ENCODE measurements around the gene AOPEP. TPM values are rescaled to one million over a fixed set of nuclear protein-coding genes. Genes with fewer than 3 reads are reported as not detected.

Gene AOPEP
- total RNA-seq, 4 donors from 2014 or later = 56.5 to 160 (median 103) TPM

GRCh38 chr9:94805051-94805489 lies 78.6 kb downstream of the AOPEP start:
- DNase-seq (no peak), ATAC-seq (no peak)
- Histone ChIP-seq H3K4me3 (no peak overlapping the region), H3K27ac (peak overlapping the region in 3 of 4 donors; percentile 30 to 39 (median 34)), H3K4me1 (peaks cover 72 to 75% of the 10 kb centered on the region in 2 donors), H3K9me3 (no peaks in the 10 kb centered on the region), H3K36me3 (no peaks in the 10 kb centered on the region), H3K27me3 (no peaks in the 10 kb centered on the region)
- intact Hi-C loops (cut with DNase I; ENCODE audit: low total_unique reads) (loop anchor here (2.0 to 5.0 kb wide), 2 partner anchors 60 to 202 kb away; no protein-coding TSS in a partner anchor), in situ Hi-C loops (cut with MboI; ENCODE audit: low sequenced_read_pairs in 4 of 4) (no loop called here)
- TF ChIP-seq CTCF (IDR thresholded peaks at IDR 0.05 in 4 of 5, conservative IDR thresholded peaks at IDR 0.05 in 1 of 5) = no peak
- TF ChIP-seq POLR2A (IDR thresholded peaks at IDR 0.05) = no peak

GRCh38 chr9:94805585-94805984 lies 79.1 kb downstream of the AOPEP start:
- TF ChIP-seq CTCF (IDR thresholded peaks at IDR 0.05 in 4 of 5, conservative IDR thresholded peaks at IDR 0.05 in 1 of 5) (no peak), POLR2A (IDR thresholded peaks at IDR 0.05) (no peak)
- Histone ChIP-seq H3K4me3 (no peak overlapping the region), H3K36me3 (no peaks in the 10 kb centered on the region), H3K27me3 (no peaks in the 10 kb centered on the region), H3K9me3 (no peaks in the 10 kb centered on the region), H3K27ac (peak overlapping the region; percentile 2 to 39 (median 32)), H3K4me1 (peaks cover 66 to 72% of the 10 kb centered on the region in 2 donors)
- DNase-seq (no peak), ATAC-seq (peak; percentile 12 to 41)
- in situ Hi-C loops (cut with MboI; ENCODE audit: low sequenced_read_pairs in 4 of 4) = no loop called here
- intact Hi-C loops (cut with DNase I; ENCODE audit: low total_unique reads) = loop anchor here (2.0 to 5.0 kb wide), 2 partner anchors 59 to 202 kb away; no protein-coding TSS in a partner anchor

- TF ChIP-seq CTCF (IDR thresholded peaks at IDR 0.05 in 4 of 5, conservative IDR thresholded peaks at IDR 0.05 in 1 of 5) (no peak), POLR2A (IDR thresholded peaks at IDR 0.05) (no peak)
- in situ Hi-C loops (cut with MboI; ENCODE audit: low sequenced_read_pairs in 4 of 4) = no loop called here
- Histone ChIP-seq H3K27me3 (no peaks in the 10 kb centered on the region), H3K4me3 (no peak overlapping the region), H3K4me1 (peaks cover 58 to 64% of the 10 kb centered on the region in 2 donors), H3K36me3 (no peaks in the 10 kb centered on the region), H3K9me3 (no peaks in the 10 kb centered on the region), H3K27ac (peak overlapping the region; percentile 20 to 82 (median 32))
- ATAC-seq = no peak
- no peak for DNase-seq
- intact Hi-C loops (cut with DNase I; ENCODE audit: low total_unique reads) = loop anchor here (5.0 kb wide), 1 partner anchor 201 kb away; no protein-coding TSS in a partner anchor
Measured at GRCh38 chr9:94806307-94806893, 79.9 kb downstream of the AOPEP start.

- Histone ChIP-seq H3K27ac (peak overlapping the region; percentile 71 to 82 (median 79)), H3K4me1 (peaks cover 48 to 58% of the 10 kb centered on the region in 2 donors), H3K9me3 (no peaks in the 10 kb centered on the region), H3K36me3 (no peaks in the 10 kb centered on the region), H3K4me3 (no peak overlapping the region), H3K27me3 (no peaks in the 10 kb centered on the region)
- intact Hi-C loops (cut with DNase I; ENCODE audit: low total_unique reads) = loop anchor here (5.0 kb wide), 1 partner anchor 200 kb away; no protein-coding TSS in a partner anchor
- TF ChIP-seq CTCF (IDR thresholded peaks at IDR 0.05 in 4 of 5, conservative IDR thresholded peaks at IDR 0.05 in 1 of 5) (no peak), POLR2A (IDR thresholded peaks at IDR 0.05) (no peak)
- ATAC-seq (no peak), DNase-seq (no peak)
- in situ Hi-C loops (cut with MboI; ENCODE audit: low sequenced_read_pairs in 4 of 4) = no loop called here
Measured at GRCh38 chr9:94807556-94807955, 81.1 kb downstream of the AOPEP start.
